ENCODE results near the gene HSD17B1. TPM values are rescaled to one million over a fixed set of nuclear protein-coding genes. Genes with fewer than 3 reads are reported as not detected.

Gene HSD17B1
- total RNA-seq, 1 donor from 2014 or later, result 4.1 TPM

DNA sequence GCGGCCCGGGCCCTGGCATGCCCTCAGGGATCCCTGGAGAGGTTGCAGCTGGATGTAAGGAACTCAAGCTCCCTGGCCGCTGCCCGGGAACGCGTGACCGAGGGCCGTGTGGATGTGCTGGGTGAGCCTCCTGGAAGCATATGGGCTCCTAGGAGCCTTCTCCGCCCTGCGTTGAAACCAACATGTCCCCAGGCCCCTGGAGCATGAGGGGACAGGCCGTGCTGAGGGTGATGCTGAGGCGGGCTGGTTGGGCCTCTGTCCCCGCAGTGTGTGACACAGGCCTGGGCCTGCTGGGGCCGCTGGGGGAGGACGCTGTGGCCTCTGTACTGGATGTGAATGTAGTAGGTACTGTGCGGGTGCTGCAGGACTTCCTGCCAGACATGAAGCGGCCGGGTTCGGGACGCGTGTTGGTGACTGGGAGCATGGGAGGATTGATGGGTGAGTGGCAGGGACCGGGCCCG lies 5.7 kb upstream of the HSD17B1 start:
- Mint-ChIP-seq H3K27me3 (ENCODE audit: unreplicated experiment) (peaks cover 12% of the 10 kb centered on the region), H3K4me1 (ENCODE audit: low read depth, unreplicated experiment) (peaks cover 8% of the 10 kb centered on the region), H3K4me3 (ENCODE audit: unreplicated experiment) (no peak overlapping the region), H3K27ac (ENCODE audit: unreplicated experiment) (peak overlapping the region; percentile 73), H3K9me3 (ENCODE audit: unreplicated experiment) (peaks cover 8% of the 10 kb centered on the region), H3K36me3 (ENCODE audit: unreplicated experiment) (no peaks in the 10 kb centered on the region)
- TF ChIP-seq, protein P1, sequence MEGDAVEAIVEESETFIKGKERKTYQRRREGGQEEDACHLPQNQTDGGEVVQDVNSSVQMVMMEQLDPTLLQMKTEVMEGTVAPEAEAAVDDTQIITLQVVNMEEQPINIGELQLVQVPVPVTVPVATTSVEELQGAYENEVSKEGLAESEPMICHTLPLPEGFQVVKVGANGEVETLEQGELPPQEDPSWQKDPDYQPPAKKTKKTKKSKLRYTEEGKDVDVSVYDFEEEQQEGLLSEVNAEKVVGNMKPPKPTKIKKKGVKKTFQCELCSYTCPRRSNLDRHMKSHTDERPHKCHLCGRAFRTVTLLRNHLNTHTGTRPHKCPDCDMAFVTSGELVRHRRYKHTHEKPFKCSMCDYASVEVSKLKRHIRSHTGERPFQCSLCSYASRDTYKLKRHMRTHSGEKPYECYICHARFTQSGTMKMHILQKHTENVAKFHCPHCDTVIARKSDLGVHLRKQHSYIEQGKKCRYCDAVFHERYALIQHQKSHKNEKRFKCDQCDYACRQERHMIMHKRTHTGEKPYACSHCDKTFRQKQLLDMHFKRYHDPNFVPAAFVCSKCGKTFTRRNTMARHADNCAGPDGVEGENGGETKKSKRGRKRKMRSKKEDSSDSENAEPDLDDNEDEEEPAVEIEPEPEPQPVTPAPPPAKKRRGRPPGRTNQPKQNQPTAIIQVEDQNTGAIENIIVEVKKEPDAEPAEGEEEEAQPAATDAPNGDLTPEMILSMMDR (IDR thresholded peaks at IDR 0.05; ENCODE audit: partially characterized antibody, unreplicated experiment), result no peak
- no peak for DNase-seq

GRCh38 chr17:42547698-42548069 lies 5.0 kb upstream of the HSD17B1 start:
- H3K4me3 Mint-ChIP-seq (ENCODE audit: unreplicated experiment), result peak overlapping the region; percentile 42
- H3K27me3 Mint-ChIP-seq (ENCODE audit: unreplicated experiment), result peaks cover 12% of the 10 kb centered on the region
- DNase-seq, result no peak
- TF ChIP-seq, protein P1 (IDR thresholded peaks at IDR 0.05; ENCODE audit: partially characterized antibody, unreplicated experiment), result no peak
- H3K36me3 Mint-ChIP-seq (ENCODE audit: unreplicated experiment), result no peaks in the 10 kb centered on the region
- peaks cover 8% of the 10 kb centered on the region for H3K4me1 Mint-ChIP-seq (ENCODE audit: low read depth, unreplicated experiment)
- peak overlapping the region; percentile 15 for H3K27ac Mint-ChIP-seq (ENCODE audit: unreplicated experiment)
- H3K9me3 Mint-ChIP-seq (ENCODE audit: unreplicated experiment), result peaks cover 8% of the 10 kb centered on the region

GRCh38 chr17:42548070-42548837 lies 4.5 kb upstream of the HSD17B1 start:
- Mint-ChIP-seq H3K9me3 (ENCODE audit: unreplicated experiment) (peaks cover 8% of the 10 kb centered on the region), H3K4me1 (ENCODE audit: low read depth, unreplicated experiment) (peaks cover 8% of the 10 kb centered on the region), H3K27me3 (ENCODE audit: unreplicated experiment) (peaks cover 12% of the 10 kb centered on the region), H3K4me3 (ENCODE audit: unreplicated experiment) (peak overlapping the region; percentile 80), H3K36me3 (ENCODE audit: unreplicated experiment) (no peaks in the 10 kb centered on the region), H3K27ac (ENCODE audit: unreplicated experiment) (peak overlapping the region; percentile 76)
- TF ChIP-seq, protein P1 (IDR thresholded peaks at IDR 0.05; ENCODE audit: partially characterized antibody, unreplicated experiment), result peak; percentile 35
- DNase-seq, result peak; percentile 83

DNA sequence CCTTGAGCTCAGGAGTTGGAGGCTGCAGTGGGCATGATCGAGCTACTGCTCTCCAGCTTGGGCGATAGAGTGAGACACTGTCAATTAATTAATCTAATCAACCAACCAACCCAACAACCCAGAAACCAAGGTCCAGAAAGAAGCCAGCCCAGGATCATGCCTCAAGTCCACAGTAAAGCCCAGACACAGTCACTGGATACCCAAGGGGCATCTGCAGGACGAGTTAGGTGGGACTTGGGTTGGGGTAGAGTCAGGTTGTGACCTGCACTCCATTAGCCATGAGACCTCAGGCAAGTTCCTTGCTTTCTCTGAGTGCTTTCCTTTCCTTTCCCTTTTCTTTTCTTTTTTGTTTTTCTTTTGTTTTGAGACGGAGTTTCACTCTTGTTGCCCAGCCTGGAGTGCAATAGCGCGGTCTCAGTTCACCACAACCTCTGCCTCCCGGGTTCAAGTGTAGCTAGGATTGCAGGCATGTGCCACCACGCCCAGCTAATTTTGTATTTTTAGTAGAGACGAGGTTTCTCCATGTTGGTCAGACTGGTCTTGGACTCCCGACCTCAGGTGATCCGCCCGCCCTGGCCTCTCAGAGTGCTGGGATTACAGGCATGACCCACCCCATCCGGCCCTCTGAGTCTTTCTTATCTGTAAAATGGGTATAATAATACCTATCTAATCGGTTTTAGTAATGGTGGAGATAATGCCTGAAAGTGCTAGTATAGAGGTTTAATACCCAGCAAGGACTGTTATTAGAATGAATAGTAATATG lies 3.5 kb upstream of the HSD17B1 start:
- H3K36me3 Mint-ChIP-seq (ENCODE audit: unreplicated experiment), result no peaks in the 10 kb centered on the region
- peaks cover 7% of the 10 kb centered on the region for H3K9me3 Mint-ChIP-seq (ENCODE audit: unreplicated experiment)
- H3K4me1 Mint-ChIP-seq (ENCODE audit: low read depth, unreplicated experiment), result peaks cover 9% of the 10 kb centered on the region
- no peak for DNase-seq
- H3K27ac Mint-ChIP-seq (ENCODE audit: unreplicated experiment), result peak overlapping the region; percentile 76
- peak overlapping the region; percentile 80 for H3K4me3 Mint-ChIP-seq (ENCODE audit: unreplicated experiment)
- TF ChIP-seq, protein P1 (IDR thresholded peaks at IDR 0.05; ENCODE audit: partially characterized antibody, unreplicated experiment), result no peak
- peaks cover 9% of the 10 kb centered on the region for H3K27me3 Mint-ChIP-seq (ENCODE audit: unreplicated experiment)

All from glutamatergic neuron (in vitro differentiated cells).